ENCODE data around the gene GNRH2.
"Not testable (repeated sequence)": the region's sequence is repeated elsewhere in the genome, so short reads cannot be mapped to it uniquely, and the experiment has no call there.

The GNRH2 gene

DNA sequence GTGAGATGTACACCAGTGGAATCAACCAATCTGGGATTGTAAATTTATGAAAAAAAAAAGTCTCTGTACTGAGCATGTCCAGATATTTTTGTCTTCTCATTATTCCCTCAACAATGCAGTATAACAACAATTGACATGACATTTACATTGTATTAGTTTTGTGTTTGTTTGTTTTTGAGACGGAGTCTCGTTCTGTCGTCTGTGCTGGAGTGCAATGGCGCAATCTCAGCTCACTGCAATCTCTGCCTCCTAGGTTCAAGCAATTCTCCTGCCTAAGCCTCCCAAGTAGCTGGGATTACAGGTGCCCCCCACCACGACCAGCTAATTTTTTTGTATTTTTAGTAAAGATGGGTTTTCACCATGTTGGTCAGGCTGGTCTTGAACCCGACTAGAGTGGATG, 31.9 kb downstream of the GNRH2 start:
- not testable (repeated sequence) for DNase-seq

DNA sequence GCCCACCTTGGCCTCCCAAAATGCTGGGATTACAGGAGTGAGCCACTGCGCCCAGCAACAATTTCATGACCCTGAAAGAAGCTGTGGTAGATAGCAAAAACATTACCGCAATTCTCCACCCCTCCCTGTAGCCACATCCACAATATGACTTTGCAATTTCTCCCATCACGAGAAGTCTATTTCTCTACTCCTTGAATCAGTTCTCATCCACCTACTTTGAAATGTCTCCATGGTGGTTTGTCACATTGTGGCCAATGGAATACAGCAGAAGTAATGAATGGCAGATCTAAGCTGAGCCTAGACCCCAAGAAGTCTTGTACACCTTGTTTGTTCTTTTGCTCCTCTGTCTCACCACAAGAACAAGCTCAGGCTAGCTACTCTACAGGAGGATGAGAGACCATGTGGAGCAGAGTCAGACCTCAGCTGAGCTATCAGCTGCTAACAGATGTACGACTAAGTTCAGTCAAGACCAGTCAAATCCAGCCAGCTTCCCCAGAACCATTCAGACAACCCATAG, 34.3 kb downstream of the GNRH2 start:
- DNase-seq, result no peak

DNA sequence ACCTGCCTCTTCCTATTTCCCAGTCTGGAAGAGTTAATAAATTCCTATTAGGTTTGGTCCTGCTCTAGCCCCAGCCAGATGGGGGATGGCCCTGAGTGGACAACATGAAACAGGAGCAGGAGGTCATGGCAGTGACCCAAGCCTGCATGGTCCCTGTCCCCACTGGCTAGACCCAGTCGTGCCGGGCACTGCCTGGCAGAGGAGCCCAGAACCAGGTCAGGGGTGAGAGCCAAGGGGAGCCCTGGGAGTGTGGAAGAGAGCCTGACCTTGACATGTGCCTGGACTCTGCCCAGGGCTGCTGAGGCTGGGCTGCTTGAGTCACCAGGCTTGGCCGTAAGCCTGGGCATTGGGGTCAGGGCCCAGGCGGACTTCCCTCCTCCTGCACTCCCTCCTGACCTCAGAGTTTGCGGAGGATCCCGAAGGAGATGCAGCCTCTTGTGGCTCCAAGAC, 37.5 kb downstream of the GNRH2 start:
- no peak for DNase-seq

DNA sequence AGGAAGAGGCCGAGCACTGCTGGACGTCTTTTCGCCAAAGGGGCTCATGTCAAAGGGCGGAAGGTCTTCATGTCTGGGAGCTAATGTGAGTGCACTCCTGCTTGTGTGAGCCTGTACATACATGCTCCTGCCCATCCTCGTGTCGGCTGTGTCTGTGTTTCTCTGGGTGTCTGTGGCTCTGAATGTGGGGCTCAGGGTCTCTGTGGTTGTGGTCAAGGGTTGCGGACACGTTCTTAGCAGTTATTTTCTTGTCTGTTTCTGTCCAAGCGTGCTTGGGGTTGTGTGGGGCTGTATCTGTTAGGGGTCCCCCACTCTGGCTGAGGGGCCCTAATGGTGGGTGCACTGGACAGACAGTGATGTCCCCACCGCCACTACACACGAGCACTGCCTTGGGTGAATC, 38.2 kb downstream of the GNRH2 start:
- no peak for DNase-seq

DNA sequence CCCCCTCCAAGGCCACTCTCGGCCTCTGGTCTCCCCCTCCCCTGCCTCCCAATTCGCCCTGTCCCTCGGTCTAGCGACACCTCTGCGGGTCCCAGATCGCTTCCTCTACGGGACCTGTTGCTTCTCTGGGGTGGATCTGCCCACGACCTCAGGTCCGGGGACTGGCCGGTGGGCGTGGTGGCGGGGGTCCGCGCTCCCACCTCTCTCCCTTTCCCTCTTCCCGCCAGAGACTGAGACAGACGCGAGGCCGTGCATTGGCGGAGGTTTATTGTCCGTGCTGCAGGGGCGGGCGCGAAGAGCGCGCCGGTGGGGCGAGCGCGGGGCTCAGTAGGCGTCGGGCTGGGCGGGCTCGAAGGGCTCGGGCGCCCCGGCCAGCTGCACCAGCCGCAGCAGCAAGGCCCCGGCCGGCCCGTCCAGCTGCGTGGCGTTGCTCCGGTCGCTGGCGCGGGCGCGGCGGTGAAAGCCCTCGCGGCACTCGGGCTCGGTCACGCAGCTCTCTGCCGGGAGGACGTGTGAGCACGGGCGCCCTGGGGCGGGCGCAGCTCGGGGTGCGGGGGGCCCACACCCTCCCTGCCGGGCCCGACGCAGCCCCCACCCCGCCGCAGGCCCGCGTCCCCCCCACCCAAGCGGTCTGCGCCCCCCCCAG, 39.0 kb downstream of the GNRH2 start:
- no peak for DNase-seq

DNA sequence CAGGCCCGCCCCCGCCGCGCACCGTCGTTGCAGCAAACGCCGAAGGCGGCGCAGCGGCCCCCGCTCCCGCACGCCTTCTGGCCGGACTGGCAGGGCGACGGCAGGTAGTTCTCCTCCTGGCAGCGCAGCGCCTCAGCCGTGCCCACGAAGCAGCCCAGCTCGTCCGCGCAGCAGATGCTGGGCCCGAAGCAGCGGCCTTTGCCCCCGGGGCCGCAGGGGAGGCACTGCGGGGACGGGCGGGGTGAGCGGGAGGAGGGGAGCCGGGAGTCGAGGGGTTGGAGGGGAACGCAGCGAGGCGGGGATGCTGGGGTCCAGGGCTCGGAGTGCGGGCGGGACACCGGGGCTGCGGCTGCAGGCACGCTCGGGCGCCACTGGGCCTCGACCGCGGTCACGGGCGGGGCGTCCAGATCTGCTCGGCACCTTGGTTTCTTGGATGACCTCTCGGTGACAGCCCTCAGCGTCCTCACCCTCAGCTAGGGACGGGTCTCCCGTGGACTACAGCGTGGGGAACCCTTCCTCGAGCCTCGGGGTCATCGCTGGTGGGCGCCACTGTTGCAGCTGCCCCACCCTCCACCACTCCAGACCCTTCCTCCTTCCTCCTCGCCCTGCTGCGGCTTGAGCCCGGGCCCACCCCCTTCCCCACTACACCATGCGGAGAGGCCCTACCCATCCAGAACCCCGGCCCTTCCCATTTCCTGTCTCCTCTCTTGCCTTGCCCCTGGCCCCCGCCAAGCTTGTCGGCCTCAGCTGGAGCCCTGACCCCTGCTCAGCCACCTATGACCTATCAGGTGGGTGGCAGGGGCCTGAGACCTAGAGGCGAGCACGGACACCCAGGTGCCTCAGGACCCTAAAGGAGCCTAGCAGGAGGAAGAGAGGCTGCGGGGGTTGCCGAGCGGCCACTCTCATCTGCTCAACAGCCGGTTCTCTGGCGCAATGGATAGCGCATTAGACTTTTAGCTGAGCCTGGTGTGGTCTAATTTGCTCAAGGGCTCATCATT, 39.8 kb downstream of the GNRH2 start:
- DNase-seq, result no peak

DNA sequence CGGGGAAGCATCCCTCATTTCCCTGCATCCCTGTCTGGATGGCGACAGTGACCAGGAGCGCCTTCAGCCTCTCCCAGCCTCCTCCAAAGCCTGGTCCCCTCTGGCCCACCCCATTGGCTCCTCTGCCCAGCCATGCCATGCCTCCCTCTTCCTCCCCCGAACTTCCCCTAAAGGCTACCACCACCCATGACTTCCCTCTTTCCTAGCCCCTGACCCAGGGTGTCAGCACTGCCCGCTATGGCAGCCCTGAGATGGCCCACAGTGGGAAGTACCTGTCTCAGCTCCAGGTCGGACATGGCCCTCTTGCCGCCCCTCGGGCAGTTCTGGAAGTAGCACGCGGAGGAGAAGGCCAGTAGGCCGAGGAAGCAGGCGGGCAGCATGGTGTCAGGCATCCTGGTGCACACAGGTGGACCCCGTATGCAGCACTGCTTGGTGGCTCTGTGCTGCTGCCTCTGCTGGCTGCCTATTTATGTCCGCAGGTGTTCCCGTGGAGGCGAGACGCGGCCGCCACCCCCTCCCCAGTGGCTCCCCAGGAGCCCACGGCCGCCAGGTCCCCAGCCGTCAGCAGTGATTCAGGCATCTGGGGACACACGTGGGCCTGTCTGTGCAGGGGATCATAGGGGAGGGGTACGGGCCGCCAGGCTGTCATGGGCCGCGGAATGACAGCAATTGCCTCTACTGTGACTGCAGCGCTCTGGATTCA, 41.0 kb downstream of the GNRH2 start, which contains the start of gene AVP:
Gene AVP (minus strand): TSS at position 442 of the 703 bp plus-strand sequence. CDS start 50 bp downstream, at position 392.
- DNase-seq, result no peak

DNA sequence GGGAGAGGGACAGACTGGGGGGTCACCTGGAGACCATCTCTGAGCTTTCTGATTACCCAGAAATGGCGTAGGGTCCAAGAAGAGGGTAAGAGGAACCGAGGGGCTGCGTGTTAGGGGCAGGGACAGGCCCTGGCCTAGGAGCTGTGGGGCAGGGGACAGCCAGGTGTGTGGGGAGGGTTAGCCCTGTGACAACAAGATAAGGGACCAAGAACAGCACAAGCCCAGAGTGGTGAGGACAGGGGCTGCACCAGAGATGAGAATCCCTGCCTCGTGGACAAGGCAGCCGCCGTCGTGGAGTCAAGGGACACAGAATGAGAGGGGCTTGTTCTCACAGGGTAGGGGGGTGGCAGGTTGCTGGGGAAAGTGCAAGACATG, 41.6 kb downstream of the GNRH2 start:
- no peak for DNase-seq

DNA sequence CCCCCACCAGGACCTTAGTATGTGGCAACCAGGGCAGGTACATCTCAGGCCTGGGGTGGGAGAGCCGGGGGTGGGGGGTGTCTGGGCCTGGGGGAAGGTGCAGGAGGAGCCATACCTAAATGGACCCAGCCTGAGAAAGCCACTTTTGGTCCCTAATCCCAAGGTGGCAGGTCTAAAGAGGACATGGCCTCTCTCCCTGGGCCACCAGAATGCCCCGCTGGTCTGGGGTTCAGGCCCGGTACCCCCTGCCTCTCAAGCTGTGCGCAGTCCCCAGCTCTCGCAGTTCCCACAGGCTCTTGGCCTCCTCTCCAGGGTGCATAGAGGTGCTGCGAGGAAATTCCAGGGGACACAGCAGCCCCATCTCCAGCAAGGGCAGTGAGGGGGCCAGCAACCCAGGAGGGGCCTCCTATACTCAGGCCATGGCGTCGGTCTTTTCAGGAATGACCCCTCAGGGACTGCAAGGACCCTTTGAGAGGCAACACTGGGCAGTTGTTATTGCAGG, 42.2 kb downstream of the GNRH2 start:
- no peak for DNase-seq

DNA sequence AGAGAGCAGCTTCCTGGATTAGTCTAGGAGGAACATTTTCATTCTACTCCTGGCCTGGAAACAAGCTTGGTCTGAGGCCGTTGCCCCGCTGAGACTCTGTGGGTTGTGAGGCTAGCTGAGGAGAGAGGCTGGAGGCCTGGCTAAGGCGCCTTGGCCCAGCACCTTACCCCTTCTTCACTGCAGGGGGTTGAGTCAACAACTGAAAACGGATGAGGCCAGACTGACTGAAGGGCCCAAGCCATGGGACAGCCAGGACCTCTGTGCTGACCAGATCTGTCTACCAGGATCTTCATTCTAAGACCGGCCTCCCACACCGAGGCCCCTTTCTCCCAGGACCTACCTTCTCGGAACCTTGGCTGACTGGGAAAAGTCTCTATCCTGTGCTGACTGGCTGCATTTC, 44.6 kb downstream of the GNRH2 start:
- no peak for DNase-seq

DNA sequence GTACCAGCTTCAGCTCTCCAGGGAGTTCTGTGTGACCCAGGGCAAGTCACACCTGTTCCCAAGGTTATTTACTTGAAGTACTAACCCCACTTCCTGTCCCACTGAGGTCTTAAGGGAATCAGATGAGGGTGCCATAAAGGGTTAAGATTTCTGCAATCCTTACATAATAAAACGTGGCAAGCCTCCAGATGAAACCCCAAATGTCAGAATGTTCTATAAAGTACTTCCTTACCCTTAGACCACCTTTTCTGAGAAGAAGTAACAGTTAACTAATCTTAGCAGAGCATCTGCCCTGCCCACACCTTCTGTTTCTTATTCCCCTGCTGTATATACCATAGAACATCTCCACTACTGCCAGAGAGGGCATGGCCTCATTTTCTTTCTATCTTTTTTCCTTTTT, 47.1 kb downstream of the GNRH2 start:
- DNase-seq, result no peak

DNA sequence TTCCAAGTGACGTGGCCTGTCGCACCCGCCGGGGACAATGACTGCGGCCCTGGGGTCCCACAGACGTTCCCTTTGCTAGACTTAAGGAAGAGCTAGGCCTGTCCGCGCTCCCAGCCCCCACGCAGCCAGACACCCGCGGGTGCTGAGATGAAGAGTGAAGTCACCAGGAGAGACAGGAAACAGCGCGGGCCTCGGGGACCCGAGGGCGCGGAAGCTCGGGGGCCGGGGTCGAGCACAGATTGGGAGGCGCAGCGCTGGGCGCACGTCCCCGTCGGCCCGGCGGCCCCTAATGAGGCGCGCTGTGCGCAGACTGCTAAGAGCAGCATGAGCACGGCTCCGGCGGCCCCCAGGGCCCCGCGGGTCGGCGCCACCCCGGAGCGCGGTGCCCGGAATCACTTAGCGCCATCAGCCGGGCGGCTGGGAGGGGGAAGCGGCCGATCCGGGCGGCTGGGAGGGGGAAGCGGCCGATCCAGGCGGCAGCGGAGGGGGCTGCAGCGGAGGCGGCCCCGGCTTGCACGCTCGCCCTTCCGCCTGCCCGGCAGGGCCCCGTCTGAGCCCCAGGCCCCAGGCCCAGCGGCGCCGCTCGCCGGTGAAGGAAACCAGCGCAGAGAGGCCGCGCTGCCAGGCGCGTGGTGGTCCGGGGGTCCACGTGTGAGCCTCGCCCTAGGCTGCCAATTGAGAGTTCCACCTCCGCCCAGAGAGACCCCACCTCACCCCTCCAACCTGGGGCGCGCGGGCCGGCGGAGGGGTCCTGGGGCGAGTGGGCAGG, 49.4 kb downstream of the GNRH2 start:
- no peak for DNase-seq

DNA sequence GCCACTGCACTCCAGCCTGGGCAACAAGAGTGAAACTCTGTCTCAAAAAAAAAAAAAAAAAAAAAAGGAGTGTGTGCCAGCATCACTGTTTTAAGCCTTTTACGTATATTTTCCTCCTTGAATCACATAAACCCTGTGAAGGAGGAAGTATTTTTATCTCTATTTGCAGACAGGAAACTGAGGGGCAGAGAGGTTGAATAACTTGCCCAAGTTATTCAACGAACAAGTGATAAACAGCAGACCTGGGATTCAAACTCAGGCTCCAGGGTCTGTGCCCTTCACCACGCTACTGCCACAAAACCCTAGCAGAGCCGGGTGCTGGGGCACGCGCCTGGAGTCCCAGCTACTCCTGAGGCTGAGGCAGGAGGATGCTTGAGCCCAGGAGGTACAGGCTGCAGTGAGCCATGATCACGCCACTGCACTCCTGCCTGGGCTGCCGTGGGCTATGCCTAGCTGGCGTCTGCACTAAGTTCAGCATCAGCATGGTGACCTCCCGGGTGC, 50.5 kb downstream of the GNRH2 start:
- no peak for DNase-seq

DNA sequence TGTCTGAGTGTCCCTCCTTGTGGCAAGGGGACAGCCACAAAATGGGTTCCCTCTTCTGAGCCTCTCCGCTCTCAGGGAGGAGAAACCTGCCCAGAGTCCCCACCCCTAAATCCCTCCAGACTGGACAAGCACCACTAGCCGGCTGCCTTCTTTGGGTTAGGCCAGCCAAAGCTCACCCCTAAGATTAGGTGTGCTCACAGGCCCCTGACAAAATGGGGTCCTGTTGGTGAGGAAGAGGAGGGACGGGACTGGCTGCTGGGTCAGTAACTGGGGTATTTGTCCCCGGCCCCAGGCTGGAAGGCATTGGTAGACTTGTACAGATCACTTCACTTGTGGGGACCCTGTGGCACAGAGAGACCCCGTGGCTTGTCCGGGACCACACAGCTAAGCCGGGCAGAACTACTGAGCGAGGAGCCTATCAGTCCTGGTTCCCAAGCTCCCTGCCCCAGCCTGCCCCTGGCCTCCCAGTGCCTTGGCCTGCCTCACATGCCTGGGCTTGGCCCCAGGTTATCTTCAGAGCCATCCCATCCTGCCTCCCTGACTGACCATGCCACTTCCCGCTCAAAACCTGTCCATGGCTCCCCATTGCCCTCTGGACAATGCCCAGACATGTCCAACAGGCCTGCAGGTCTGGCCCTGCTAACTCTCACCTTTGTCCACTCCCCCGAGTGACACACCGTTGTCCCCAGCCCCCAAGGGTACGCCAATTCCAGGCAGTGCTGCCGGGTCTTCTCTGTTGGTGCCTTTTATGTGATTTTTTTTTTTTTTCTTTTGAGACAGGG, 51.6 kb downstream of the GNRH2 start:
- DNase-seq, result no peak
